ENCODE results near the gene FAM124A. TPM values are rescaled to one million over a fixed set of nuclear protein-coding genes. Genes with fewer than 3 reads are reported as not detected.
A peak's percentile ranks its signal among the peaks of the same experiment; 100 is the strongest.

The FAM124A gene
- total and polyA plus RNA-seq, 2 of the 8 experiments (the other 6 are each of a cell fraction or from before 2014, with no cell fraction given): 40.7 to 49.9 TPM

DNA sequence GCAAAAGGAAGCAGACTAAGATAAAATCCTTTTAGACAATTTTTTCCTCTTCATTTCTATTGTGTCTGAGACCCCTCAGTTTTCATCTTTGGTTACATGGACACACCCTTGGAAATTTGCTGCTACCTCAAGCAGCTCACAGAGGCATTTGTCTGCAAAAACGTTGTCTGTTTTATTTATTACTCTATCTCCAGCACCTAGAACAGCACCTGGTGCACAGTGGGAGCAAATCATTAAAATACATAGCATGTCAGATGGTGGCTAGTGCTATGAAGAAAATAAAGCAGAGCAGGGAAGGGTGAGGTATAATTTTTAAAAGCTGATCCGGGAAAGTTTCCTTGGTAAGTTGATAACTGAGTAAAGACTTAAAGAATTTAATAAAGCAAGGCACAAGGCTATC is 14.3 kb upstream of the FAM124A start:
- Histone ChIP-seq H4K91ac (replicated peaks; ENCODE audit: insufficient read length, low read length) (no peak overlapping the region), H3K9me3 (ENCODE audit: insufficient read depth in 2 of 2, low read depth in 1 of 2, low read length in 1 of 2) (no peaks in the 10 kb centered on the region), H4K20me1 (replicated peaks in 1 of 2; ENCODE audit: control insufficient read depth in 1 of 2, insufficient read depth in 2 of 2, low read length in 2 of 2) (no peaks in the 10 kb centered on the region), H3K14ac (ENCODE audit: insufficient read length) (no peak overlapping the region), H2BK15ac (ENCODE audit: low read length) (0 out of 2 replicates have a peak overlapping the region, but pooled peaks have one; percentile 9), H3K56ac (replicated peaks; ENCODE audit: insufficient read length, low read depth, low read length) (no peak overlapping the region), H2BK5ac (ENCODE audit: low read depth, low read length) (no peak overlapping the region), H3K27ac (ENCODE audit: low read depth, low read length) (no peak overlapping the region), H2BK20ac (ENCODE audit: low read length) (no peak overlapping the region), H3K27me3 (replicated peaks in 1 of 4; ENCODE audit: control insufficient read depth in 3 of 4, extremely low read depth in 1 of 4, insufficient read depth in 3 of 4, low read length in 3 of 4) (no peaks in the 10 kb centered on the region; a peak in 1 of 7 replicates), H3K79me1 (ENCODE audit: low read depth, low read length) (no peaks in the 10 kb centered on the region), H3K23me2 (ENCODE audit: low read depth, low read length) (no peaks in the 10 kb centered on the region), H3K4me3 (ENCODE audit: extremely low read depth in 1 of 4, insufficient read depth in 2 of 4, low read depth in 3 of 4, low read length in 4 of 4) (no peak overlapping the region), H2BK12ac (ENCODE audit: low read depth, low read length) (no peak overlapping the region), H3K4me2 (ENCODE audit: insufficient read depth in 1 of 2, low read depth in 2 of 2, low read length in 2 of 2) (no peak overlapping the region), H4K5ac (ENCODE audit: insufficient read length, low read depth, low read length) (no peak overlapping the region), H3K23ac (ENCODE audit: insufficient read length) (no peak overlapping the region), H2AFZ (ENCODE audit: low read length) (no peak overlapping the region), H3K36me3 (ENCODE audit: control insufficient read depth in 2 of 4, insufficient read depth in 4 of 4, low read length in 3 of 4) (no peaks in the 10 kb centered on the region), H3K4ac (replicated peaks; ENCODE audit: insufficient read length, low read depth, low read length) (no peak overlapping the region), H3K9ac (replicated peaks in 1 of 4; ENCODE audit: extremely low read depth in 1 of 4, low read depth in 3 of 4, low read length in 3 of 4) (no peak overlapping the region), H3K79me2 (ENCODE audit: control insufficient read depth in 1 of 2, insufficient read depth in 2 of 2, low read length in 2 of 2) (no peaks in the 10 kb centered on the region), H3K18ac (ENCODE audit: extremely low read depth, low read length) (no peak overlapping the region), H3K4me1 (replicated peaks in 1 of 4; ENCODE audit: control insufficient read depth in 3 of 4, insufficient read depth in 4 of 4, low read length in 3 of 4) (peaks cover 2 to 9% (median 4%) of the 10 kb centered on the region in 4 experiments; a peak in 4 of 7 replicates), H2BK120ac (replicated peaks; ENCODE audit: low read depth, low read length) (no peak overlapping the region), H2AK5ac (ENCODE audit: low read depth, low read length) (no peak overlapping the region), H4K8ac (ENCODE audit: extremely low read depth, insufficient read depth, low read length) (no peak overlapping the region)
- ChIA-PET CTCF (ENCODE audit: partially characterized antibody) (interaction anchor here (1.4 kb wide), 1 partner anchor 17 kb away, joined by 5 read pairs; no protein-coding TSS in a partner anchor), POLR2A (ENCODE audit: partially characterized antibody) (interaction anchor here (0.6 to 8.1 kb wide), 6 partner anchors 13 to 59 kb away, joined by 3 to 87 read pairs (median 4); partner anchors contain the start of gene FAM124A)
- 80% methylated on average over 2 of the region's 2 CpGs; no CpG with 5 or more reads in 1 of the 2 experiments for WGBS, 2 experiments (ENCODE audit: extremely low coverage in 1 of 2, insufficient coverage in 1 of 2, insufficient read length in 1 of 2, insufficient replicate concordance in 2 of 2, low coverage in 1 of 2, low lambda C conversion rate in 2 of 2, missing lambda C conversion rate in 1 of 2)
- FAIRE-seq (no peak), DNase-seq (ENCODE audit: low read depth in 1 of 2, low spot score in 2 of 2) (peak in 1 of 2 experiments; percentile 16)
- TF ChIP-seq KDM5A (IDR thresholded peaks at IDR 0.05; ENCODE audit: low read length) (no peak), RFX5 (IDR thresholded peaks at IDR 0.05; ENCODE audit: borderline replicate concordance, low read depth, low read length) (no peak), CEBPB (IDR thresholded peaks at IDR 0.05; ENCODE audit: low read depth, low read length) (no peak), BCL11A (IDR thresholded peaks at IDR 0.05; ENCODE audit: low read depth in 2 of 2, low read length in 2 of 2) (no peak), SIN3A (conservative IDR thresholded peaks at IDR 0.05 in 1 of 2, IDR thresholded peaks at IDR 0.05 in 1 of 2; ENCODE audit: low read depth in 1 of 2, low read length in 2 of 2) (no peak), SAP30 (IDR thresholded peaks at IDR 0.05; ENCODE audit: insufficient read depth, insufficient replicate concordance, low read length) (no peak), CBX5 (IDR thresholded peaks at IDR 0.05; ENCODE audit: low read depth, low read length) (no peak), GABPA (IDR thresholded peaks at IDR 0.05; ENCODE audit: borderline replicate concordance, insufficient read depth, low read length) (no peak), ZNF274 (IDR thresholded peaks at IDR 0.05; ENCODE audit: borderline replicate concordance, extremely low read depth, low read length) (no peak), SP1 (IDR thresholded peaks at IDR 0.05; ENCODE audit: low read depth, low read length) (no peak)
- TF ChIP-seq, protein P1, sequence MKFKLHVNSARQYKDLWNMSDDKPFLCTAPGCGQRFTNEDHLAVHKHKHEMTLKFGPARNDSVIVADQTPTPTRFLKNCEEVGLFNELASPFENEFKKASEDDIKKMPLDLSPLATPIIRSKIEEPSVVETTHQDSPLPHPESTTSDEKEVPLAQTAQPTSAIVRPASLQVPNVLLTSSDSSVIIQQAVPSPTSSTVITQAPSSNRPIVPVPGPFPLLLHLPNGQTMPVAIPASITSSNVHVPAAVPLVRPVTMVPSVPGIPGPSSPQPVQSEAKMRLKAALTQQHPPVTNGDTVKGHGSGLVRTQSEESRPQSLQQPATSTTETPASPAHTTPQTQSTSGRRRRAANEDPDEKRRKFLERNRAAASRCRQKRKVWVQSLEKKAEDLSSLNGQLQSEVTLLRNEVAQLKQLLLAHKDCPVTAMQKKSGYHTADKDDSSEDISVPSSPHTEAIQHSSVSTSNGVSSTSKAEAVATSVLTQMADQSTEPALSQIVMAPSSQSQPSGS (IDR thresholded peaks at IDR 0.05; ENCODE audit: low read length): no peak
- TF ChIP-seq, protein P2, sequence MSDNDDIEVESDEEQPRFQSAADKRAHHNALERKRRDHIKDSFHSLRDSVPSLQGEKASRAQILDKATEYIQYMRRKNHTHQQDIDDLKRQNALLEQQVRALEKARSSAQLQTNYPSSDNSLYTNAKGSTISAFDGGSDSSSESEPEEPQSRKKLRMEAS (IDR thresholded peaks at IDR 0.05): no peak

Data from H1 (cell line).